Body of pancreas (tissue), 4 donors: ENCODE data around the gene RDH14. TPM values are rescaled to one million over a fixed set of nuclear protein-coding genes. Genes with fewer than 3 reads are reported as not detected.

Source experiments
- ATAC-seq: fragments of 150-250 bp; one replicate; pipeline ENCODE4 v1.9.1; 2016
- DNase-seq, 4 donors: peaks; one replicate each; pipeline ENCODE4 v3.0.0-alpha.2; 2019
- H3K27ac ChIP-seq, 4 donors: fragments of 200-600 bp; sonication (generic); 1 replicate in 3 of 4; 2 replicates in 1 of 4; pipeline versions ENCODE4 v1.5.1 to v1.6.1; 2016 to 2019; ENCODE audit warnings: mild to moderate bottlenecking in 1 of 4, mixed read lengths in 1 of 4, moderate library complexity in 1 of 4
- H3K27me3 ChIP-seq, 2 donors: fragments of 200-600 bp; sonication (generic); one replicate each; pipeline ENCODE4 v1.6.0; 2016; ENCODE audit warnings: mild to moderate bottlenecking in 1 of 2
- H3K36me3 ChIP-seq, 2 donors: fragments of 200-600 bp; sonication (generic); replicated peaks in 1 of 2; 2 replicates each; pipeline ENCODE4 v1.5.1; 2016; ENCODE audit warnings: low read depth in 2 of 2; ENCODE audit not compliant: insufficient read depth in 1 of 2
- H3K4me1 ChIP-seq: fragments of 200-600 bp; sonication (generic); one replicate; pipeline ENCODE4 v1.6.0; 2016
- H3K4me3 ChIP-seq, 2 donors: fragments of 200-600 bp; sonication (generic); 1 replicate in 1 of 2; 2 replicates in 1 of 2; pipeline ENCODE4 v1.5.1; 2016 to 2019
- H3K9me3 ChIP-seq, 3 donors: fragments of 200-600 bp; sonication (generic); 1 replicate in 2 of 3; 2 replicates in 1 of 3; pipeline ENCODE4 v1.5.1; 2016
- POLR2A ChIP-seq, 3 donors: fragments of 450-650 bp; IDR thresholded peaks; one replicate each; pipeline ENCODE4 v1.6.1; 2016; ENCODE audit warnings: antibody characterized with exemption in 3 of 3, mild to moderate bottlenecking in 2 of 3
- WGBS, 2 donors: methylation state at CpG; one replicate each; pipeline ENCODE4 v1.1.5; 2017; 5-methylcytosine and 5-hydroxymethylcytosine counted together
- intact Hi-C: fragments of 100-400 bp; cut with DNase I; formaldehyde crosslinking; loops from one replicate; pipeline ENCODE4 v1.15.1; 2023
- total RNA-seq, 2 donors: library from RNA; depleted of rRNA; stranded (reverse); fragments of >200 nt; gene quantifications; one replicate each; pipeline ENCODE4 v1.1.0, GENCODE V29; 2016
- TF ChIP-seq, protein P1 (sequence below), 7 experiments: fragments of 450-650 bp in 4 of 7; fragments of 200-600 bp in 3 of 7; sonication (generic) in 3 of 7; IDR thresholded peaks; one replicate each; pipeline ENCODE4 v1.5.1; 2016 to 2019; ENCODE audit warnings: antibody characterized with exemption in 7 of 7

Gene RDH14
- total RNA-seq, 2 donors from 2014 or later = 11.9 to 18.4 TPM

DNA sequence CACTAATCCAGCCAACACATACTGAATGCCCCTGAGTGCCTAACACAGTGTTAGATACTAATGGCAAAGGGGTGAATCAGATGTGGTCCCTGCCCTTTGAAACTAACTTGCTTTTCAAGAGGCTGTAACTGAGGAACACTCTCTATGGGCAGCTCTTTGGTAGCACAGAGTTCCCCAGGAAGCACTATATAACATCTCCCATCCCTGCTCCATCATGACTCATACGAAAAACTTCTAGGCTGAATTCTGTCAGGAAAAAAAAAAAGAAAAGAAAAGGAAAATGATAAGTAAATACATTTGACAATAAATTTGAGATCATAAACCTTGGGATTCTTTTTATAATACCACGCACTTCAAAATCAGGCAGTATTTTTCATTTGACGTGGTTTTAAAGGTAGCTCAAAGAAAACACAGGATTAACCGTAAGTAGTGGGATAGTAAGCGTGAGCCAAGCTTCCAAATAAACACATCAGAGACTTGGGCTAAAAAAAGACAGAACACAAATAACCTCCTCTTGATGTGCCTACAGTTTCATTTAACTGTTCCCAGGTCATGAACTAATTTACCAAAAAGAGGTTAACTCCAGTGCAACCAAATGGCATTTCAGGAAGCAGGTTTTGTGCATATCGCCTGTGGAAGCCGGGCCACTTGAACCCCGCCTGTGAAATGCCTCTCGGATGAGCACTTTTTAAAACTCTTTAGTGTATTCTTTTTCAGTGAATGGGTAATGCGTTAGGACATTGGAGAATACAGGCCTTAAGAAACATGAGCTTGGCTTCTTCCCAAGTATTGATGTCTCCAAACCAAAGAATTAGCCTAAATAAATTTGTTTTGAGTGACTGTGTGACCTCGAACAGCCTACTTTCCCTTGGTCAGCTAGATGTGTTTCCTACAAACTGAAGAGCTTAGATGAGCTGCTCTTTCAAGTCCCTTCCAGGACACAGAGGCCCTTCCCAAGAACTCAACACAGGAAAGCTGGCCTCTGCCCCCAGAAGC, 42.0 kb downstream of the RDH14 start:
- intact Hi-C loops = no loop called here
- no peak overlapping the region for H3K4me3 ChIP-seq
- H3K4me1 ChIP-seq = no peaks in the 10 kb centered on the region
- DNase-seq (no peak), ATAC-seq (no peak)
- no peak for TF ChIP-seq POLR2A (IDR thresholded peaks at IDR 0.05)
- TF ChIP-seq, protein P1, sequence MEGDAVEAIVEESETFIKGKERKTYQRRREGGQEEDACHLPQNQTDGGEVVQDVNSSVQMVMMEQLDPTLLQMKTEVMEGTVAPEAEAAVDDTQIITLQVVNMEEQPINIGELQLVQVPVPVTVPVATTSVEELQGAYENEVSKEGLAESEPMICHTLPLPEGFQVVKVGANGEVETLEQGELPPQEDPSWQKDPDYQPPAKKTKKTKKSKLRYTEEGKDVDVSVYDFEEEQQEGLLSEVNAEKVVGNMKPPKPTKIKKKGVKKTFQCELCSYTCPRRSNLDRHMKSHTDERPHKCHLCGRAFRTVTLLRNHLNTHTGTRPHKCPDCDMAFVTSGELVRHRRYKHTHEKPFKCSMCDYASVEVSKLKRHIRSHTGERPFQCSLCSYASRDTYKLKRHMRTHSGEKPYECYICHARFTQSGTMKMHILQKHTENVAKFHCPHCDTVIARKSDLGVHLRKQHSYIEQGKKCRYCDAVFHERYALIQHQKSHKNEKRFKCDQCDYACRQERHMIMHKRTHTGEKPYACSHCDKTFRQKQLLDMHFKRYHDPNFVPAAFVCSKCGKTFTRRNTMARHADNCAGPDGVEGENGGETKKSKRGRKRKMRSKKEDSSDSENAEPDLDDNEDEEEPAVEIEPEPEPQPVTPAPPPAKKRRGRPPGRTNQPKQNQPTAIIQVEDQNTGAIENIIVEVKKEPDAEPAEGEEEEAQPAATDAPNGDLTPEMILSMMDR (IDR thresholded peaks at IDR 0.05) = no peak
- H3K9me3 ChIP-seq = no peaks in the 10 kb centered on the region
- no peaks in the 10 kb centered on the region for H3K36me3 ChIP-seq
- H3K27me3 ChIP-seq = no peaks in the 10 kb centered on the region
- WGBS, 2 donors = 50 to 65% methylated on average over 11 of the region's 11 CpGs
- no peak overlapping the region for H3K27ac ChIP-seq

DNA sequence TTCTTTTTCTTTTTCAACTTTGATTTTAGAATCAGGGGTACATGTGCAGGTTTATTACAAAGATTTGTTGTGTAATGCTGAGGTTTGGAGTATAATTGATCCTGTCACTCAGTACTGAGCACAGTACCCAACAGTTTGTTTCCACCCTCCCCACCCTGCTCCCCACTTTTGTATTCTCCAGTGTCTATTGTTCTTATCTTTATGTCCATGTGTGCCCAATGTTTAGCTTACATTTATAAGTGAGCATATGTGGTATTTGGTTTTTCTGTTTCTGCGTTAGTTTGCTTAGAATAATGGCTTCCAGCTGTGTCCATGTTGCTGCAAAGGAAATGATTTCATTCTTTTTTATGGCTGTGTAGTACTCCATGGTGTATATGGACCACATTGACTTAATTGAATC, 43.1 kb downstream of the RDH14 start:
- H3K27ac ChIP-seq = no peak overlapping the region
- TF ChIP-seq, protein P1 (IDR thresholded peaks at IDR 0.05) = no peak
- no peak for TF ChIP-seq POLR2A (IDR thresholded peaks at IDR 0.05)
- no peaks in the 10 kb centered on the region for H3K36me3 ChIP-seq
- H3K4me3 ChIP-seq = no peak overlapping the region
- H3K27me3 ChIP-seq = no peaks in the 10 kb centered on the region
- intact Hi-C loops = no loop called here
- ATAC-seq (no peak), DNase-seq (no peak)
- 67 to 81% methylated on average over 1 of the region's 1 CpG for WGBS, 2 donors
- no peaks in the 10 kb centered on the region for H3K4me1 ChIP-seq
- H3K9me3 ChIP-seq = no peaks in the 10 kb centered on the region

DNA sequence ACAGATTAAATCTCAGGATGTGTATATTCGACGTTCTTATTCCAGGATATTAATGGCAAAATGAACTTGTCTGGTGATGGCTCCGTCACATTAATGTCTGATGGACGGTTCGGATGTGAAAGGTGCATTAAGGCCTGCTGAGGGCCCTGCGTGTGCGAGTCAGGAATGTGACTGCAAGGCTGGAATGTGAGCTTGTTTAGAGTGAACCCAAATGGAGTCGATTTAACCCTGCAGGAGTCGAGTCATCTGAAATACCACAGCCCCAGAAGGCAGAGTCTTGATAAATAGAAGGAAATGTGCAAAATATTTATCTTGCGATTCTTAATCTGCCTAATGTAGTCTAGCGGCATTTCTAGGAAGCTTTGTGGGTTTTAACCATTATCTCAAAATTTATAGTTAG, 44.3 kb downstream of the RDH14 start:
- no peak for DNase-seq
- Histone ChIP-seq H3K4me1 (no peaks in the 10 kb centered on the region), H3K4me3 (no peak overlapping the region), H3K36me3 (no peaks in the 10 kb centered on the region), H3K27ac (no peak overlapping the region), H3K27me3 (no peaks in the 10 kb centered on the region), H3K9me3 (no peaks in the 10 kb centered on the region)
- WGBS, 2 donors = 50 to 60% methylated on average over 11 of the region's 11 CpGs
- no peak for ATAC-seq
- TF ChIP-seq, protein P1 (IDR thresholded peaks at IDR 0.05) = no peak
- TF ChIP-seq POLR2A (IDR thresholded peaks at IDR 0.05) = no peak
- intact Hi-C loops = no loop called here

DNA sequence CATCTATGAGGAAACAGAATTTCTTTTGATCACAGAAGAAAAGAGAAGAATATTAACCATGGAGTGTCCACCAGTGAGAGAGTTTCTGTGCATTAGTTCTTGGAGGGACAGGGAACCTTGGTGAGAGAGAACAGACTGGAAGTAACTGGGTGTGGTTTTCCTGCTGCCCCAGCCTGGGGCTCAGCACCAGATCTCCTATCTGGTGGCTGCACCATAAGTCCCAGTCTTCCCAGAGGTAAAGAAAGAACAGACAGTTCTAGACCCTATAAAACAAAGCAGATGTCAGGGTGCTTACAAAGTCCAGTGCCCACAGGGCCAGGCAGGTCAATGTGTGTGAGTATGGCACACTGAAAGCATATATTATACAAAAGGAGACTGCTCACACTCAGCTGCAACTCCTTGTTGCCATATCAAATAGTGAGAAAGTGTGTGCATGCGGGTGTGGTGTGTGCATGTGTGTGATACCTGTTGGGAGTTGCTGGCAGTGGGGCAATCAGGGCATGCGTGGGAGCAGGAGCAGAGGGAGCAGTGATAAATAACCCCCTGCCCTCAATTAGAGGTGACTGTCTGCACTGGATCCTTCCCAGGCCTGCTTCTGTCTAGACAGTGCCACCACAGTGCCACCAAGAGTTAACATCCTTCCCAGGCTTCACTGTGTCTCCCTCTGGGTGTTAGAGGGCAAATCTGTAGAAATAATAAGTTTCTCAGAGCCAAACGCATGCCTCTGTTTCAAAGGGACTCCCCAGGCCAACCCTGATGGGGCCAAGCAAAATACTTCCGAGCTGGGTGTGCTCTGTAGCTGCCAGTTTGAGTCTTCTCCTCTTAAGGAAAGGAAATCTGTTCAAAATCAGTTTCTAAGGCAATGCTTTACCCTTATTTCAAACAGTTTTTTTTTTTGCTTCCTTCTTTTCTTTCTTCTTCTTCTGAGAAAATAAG, 45.7 kb downstream of the RDH14 start:
- ATAC-seq (no peak), DNase-seq (no peak)
- WGBS, 2 donors = 58 to 61% methylated on average over 4 of the region's 4 CpGs
- H3K4me1 ChIP-seq = no peaks in the 10 kb centered on the region
- H3K27me3 ChIP-seq = no peaks in the 10 kb centered on the region
- intact Hi-C loops = no loop called here
- TF ChIP-seq, protein P1 (IDR thresholded peaks at IDR 0.05) = no peak
- no peak for TF ChIP-seq POLR2A (IDR thresholded peaks at IDR 0.05)
- no peak overlapping the region for H3K4me3 ChIP-seq
- no peaks in the 10 kb centered on the region for H3K9me3 ChIP-seq
- H3K36me3 ChIP-seq = no peaks in the 10 kb centered on the region
- H3K27ac ChIP-seq = no peak overlapping the region
